GM21423 (cell line): ENCODE results near the gene LGR6.
"Not testable (repeated sequence)": the region's sequence is repeated elsewhere in the genome, so short reads cannot be mapped to it uniquely, and the experiment has no call there.

Experiments
- ATAC-seq: cut with Tn5 transposase; IDR thresholded peaks from one replicate; pipeline ENCODE4 v1.9.1; 2021; ENCODE audit warnings: mild to moderate bottlenecking, moderate library complexity; ENCODE audit not compliant: unreplicated experiment

LGR6 gene

DNA sequence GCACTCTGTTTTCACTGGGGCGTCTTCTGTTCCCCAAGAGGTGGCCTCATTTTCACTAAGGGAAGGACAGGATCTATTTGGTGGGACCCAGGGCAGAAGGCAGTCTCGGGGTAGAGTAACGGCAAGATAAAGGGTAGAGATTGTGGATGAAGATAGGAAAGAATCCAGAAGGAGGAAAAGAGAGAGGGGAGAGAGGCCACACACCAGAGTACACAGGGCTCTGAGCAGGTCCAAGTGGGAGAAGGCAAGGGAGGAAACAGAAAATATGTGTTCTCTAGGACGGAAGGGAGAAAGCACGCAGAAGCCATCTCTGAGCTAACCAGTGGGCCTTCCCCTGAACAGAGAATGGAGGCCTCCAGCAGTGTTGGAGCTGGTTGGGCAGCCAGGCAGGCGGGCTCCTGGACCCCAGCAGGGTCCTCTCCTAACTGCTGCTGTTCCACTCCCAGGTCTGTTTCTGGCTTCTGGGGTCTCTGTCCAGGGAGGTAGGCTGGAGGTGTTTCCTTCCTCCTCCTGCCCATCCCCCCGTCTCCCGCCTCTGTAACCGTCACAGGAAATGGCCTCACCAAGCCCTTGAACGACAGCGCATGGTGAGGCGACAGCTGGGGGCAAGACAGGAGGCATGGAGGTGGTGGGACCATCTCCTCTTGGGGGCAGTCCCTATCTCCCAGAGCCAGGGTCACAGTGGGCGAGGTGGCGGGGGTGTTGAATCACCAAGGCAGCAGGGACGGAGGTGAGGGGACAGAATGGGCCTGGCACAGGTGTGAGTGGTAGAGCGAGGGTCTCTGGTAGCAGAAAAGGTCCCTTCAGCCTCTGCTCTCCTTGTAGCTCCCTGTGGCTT lies 33.8 kb upstream of the LGR6 start:
- no peak for ATAC-seq

DNA sequence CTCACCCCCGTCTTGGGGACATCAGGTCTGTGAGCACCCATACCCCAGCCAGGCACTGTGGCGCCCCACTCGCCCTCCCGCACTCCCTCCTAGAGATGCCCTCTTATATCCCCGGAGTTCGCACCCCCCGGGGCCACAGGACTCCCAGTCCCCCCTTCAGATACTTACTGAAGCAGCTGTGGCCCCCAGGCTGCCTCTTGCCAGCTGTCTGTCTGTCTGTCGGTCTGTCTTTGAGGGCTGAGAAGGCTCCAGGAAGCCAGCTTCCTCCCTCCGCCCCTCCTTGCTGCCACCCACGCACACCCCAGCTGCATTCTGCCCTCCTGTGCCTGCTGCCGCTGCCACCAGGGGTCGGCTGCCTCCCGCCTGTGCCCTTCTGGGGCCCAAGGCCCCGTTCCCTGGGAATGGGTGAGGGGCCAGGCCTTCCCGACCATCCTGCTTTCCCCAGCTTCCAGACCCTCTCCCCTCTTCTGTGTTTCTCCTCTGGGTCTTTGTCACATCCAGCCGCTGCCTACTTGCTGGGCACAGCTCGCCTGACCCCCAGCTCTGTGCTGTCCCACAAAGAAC lies 33.1 kb upstream of the LGR6 start, which contains the start of gene PTPN7:
PTPN7 (minus strand) TSS at position 226 of the 564 bp plus-strand sequence. CDS start 1,200 bp downstream, outside the sequence.
- no peak for ATAC-seq

DNA sequence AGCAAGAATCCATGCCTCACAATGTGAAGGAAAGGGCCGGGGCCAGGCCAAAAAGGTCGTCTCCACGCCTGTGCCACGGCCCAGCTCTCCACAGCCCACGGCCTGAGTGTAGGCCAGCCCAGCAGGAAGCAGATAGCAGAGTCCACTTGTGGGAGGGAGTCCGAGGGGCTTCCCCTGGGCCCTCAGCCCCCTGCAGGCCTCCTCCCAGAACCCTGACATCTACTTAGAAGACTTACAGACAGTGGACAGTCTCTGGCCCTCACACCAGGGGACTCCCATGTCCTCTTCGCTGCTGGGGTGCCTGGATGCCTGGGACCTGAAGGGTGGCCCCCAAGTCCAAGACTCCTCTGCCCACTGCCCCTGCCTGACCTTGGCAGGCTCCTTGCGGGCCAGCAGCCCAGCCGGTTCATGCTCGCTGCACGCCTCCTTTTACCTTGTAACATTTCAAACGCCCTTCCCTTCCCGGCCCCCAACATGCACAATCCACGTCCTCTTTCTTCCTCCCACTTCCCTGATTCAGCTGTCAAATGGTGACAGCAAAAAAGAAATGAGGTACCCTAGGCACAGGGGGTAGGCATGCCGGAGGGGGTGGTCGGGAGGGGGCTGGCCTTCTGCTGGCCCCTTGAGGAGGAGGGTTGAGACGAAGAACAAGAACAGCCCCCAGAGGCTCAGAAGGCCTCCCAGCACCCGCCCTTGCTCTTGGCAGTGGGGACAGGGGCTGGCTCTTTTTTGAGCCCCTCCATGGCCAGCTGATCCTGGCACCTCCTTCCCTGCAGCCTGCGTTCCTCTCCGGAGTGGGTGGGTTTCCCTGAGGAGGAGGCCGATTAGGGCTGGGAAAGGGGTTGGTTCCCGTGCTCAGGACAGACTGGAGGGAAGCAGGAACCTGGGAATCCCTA lies 32.2 kb upstream of the LGR6 start:
- no peak for ATAC-seq

DNA sequence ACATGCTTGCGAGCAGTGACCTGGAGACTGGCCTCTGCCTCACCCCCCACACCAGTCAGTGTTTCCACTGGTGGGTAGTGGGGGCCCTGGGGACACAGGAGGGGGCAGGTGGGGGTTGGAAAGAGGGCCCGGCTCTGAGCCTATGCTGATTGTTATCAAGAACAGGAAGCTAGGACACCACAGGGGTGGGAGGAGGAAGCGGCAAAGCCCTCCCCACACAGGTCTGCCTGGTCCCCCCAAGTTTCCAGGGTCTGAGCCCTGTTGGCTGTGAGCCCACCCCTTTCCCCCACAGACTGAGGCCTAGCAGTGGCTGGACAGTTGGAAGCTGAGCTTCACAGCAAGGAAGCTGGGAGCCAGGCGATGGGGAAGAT lies 31.6 kb upstream of the LGR6 start:
- peak; percentile 27 for ATAC-seq

DNA sequence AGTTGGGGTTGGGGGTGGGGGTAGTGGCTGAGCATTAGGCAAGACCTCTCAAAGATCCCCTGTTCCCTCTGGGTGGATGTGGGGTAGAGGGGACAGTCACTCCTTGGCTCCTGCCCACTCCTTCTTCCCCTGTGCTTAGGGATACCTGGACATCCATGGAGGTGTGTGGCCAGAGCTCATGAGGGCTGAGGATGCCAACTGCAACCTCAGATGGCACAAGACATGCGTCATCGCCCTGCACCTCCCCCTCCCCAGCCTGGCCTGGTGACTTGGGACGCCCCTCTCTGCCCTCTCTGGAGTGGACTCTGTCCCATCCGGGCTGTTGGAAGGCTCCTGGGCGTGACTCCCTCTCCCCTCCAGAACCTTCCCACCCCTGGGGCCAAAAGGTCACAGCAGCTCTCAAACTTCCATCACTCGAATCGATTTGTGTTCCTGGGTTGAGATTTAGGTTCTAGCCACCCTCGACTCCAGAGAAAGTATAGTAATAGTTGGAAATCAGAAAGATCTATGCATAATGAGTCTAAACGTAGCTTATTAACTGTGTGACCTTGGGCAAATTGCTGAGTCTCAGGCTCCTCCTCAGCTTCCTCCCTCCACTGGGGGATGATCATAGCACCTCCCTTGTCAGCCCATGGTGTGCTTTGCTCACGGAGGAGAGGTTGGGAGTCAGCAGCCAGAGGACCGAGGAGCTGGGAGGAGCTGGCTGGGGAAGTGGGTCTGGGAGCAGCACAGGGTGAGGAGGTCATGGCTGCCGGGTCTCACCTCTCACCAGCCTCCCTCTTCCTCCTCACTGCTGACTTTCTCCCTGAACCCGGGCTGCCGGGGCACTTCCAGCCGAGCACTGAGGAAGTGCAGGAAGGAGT lies 30.9 kb upstream of the LGR6 start:
- ATAC-seq, result no peak

DNA sequence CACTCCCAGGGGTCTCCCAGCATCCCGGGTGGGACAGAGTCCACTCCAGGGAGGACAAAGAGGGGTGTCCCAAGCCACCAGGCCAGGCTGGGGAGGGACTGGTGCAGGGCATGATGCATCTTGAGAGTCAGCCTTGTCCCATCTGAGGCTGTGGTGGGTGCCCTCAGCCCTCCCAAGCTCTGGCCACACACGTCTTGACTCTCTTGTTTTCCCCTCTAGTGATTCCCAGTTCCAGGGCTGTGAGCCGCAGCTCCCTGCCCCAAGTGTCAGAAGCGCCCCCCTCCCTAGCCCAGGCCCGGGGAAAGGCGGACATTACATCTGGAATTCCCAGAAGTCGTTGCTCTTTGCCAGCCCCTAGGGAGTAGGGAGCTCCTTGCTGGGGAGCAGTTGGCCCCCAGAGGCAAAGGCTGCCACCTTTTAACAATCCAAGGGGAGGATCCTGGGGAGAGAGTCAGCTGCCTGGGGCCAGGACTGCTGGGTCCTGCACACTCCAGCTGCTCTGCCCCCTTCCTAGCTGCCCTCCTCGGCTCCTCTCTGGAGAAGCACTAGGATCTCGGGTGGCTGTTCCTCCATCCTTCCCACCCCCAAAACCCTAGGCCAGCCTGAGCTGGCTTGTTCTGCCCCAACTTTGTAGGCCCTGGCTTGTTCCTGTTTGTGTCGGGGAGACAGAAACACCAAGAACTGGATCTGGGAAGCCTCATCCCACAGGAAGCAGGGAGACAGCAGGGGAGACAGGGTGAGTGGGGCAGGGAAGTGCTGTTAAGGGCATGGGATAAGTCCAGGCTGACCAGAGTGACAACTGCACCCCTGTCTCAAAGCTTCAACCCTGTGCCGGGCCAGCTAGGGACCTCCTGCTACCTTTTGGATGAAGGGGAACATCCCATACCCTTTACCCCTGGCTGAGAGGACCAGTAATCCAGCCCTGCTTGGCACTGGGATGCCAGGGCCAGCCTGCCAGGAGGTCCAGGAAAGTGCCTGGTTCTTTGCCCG lies 30.0 kb upstream of the LGR6 start:
- no peak for ATAC-seq

DNA sequence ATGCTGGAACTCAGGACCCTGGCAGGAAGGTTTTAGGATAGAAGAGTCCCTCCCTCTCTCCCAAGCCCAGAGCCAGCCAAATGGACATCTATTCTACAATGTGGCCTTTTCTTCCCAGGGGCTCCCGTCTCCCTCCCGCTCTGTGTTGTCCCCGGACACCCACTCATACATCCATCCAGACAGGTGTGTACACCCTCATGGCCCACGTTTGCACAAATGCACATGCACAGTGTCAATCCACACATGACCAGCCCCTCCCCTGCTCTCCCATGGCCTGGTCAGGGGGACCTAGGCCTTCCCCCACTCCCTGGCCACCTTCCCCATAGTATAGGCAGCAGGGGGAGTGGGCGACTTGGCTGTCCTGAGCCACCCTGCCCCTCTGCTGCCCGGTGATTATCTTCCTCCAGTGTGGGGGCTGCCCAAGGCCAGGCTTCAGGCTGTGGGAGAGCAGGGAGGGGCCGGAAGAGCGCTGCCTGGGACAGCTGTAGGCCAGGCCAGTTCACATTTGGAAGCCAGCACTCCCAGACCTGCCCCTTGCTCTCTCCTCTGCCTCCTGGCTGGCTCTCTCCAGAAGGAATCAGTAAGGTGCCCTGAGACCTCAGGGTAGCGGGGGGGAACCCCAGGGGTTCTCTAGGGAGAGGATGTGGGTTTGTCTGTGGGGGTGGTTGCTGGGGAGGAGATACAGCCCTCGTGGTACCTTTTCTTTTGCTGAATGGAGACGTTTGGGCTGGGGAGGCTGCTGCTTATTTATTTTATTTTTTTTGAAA lies 29.1 kb upstream of the LGR6 start:
- peak; percentile 50 for ATAC-seq

DNA sequence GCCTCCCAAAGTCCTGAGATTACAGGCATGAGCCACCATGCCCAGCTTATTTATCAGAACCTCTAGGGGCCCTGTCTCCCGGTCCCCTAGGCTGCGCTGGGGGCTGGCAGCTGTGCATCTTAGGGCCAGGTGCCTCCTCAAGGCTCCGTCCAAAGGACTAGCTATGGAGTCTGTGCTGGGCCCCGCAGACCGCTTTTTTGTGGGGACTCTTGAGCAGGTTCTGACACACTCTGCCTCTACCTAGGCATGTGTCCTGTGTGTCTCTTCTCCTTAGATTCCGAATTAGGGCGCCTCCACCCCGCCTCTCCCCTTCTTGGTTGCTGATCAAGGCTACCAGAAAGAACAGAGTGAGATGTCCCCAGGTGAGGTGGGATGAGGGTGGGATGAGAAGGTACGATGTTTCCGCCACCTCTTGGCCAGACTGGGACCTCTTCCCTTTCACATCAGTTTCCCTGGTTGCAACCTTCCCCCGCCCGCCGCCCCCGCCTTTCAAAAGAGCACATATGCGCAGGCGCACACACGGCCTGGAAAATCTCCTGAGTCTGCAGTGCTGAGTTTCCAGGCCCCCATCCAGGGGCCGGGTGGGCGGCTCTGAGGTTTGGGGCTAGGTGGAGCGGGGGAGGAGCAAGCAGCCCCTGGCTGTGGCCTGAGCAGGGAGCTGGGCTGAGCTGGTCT lies 28.2 kb upstream of the LGR6 start:
- no peak for ATAC-seq

DNA sequence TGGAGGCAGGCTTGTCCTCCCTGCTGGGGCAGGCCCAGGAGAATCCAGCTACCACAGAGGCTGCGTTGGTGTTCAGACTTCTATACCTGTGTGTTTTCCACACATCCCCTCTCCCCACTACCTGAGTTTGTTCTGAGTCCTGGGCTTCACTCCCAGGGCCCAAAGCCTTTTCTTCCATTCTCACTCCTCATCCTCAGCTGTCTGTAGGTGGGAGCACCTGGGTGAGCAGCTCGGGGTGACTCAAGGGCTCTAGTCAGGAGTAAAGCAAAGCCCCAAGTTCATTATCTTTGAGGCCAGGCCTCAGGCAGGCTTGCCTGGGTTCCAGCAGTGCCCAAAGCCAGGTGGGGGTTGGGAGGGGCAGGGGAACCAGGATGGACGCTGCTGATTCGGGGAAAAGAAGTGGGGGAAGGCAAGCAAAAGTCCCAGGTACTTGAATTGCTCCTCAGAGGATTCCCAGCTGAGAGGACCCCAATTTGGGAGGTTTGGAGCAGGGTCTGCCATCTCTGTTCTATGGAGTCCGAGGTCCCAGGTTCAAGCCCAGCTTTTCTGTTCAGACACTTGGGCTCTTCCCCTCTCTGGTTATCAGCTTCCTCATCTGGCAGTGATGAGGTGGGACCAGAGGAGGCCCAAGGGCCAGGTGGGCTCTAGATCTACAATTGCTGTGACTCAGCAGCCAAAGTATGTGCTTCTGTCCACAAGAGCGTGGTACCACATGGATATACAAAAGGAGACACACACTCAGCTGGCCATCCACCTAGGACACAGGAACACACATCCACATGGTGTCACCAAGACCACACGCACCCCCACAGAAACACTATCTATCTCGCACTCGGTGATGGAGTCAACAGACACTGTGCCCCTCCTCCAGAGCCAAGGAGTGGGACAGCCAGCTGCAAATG lies 27.4 kb upstream of the LGR6 start:
- ATAC-seq, result no peak

DNA sequence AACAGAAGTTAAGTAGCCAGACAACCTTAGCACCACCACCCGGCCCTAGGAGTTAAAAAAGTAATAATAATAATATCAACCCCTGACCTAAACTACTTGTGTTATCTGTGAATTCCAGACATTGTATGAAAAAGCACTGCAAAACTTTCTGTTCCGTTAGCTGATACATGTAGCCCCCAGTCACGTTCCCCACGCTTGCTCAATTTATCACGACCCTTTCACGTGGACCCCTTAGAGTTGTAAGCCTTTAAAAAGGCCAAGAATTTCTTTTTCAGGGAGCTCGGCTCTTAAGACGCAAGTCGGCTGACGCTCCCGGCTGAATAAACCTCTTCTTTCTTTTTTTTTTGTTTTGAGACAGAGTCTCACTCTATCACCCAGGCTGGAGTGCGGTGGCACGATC lies 26.5 kb upstream of the LGR6 start:
- ATAC-seq, result not testable (repeated sequence)

DNA sequence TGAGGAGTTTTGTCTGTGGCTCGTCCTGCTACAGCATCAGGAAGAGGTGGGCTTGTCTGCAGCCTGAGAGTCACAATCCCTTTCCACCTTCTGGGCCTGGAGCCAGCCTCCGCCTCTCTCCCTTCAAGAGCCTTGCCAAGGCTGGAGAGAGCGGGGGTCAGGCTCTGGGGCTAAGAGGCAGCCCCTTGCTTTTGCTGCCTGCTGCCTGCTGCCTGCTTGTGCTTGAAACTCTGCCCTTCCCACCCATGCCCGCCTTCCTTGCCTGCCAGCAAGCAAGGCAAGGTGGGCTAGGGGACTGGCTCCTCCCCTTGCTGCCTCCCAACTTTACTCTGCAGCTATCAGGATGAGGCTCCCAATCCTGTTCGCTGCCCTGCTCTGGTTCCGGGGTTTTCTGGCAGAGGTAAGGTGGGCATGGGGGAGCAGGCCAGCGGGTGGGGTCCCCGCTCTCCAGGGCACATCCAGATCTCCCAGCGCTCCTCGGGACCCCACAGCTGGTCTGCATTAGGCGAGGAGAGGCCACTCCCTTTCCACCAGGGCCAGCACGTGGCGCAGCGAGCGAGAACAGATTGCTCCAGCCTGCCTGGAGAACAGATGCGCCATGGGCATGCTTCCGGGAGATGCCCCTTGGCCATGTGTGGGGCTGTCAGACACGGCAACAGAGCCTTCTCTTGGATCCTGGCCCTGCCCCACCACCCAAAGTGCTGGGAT lies 25.7 kb upstream of the LGR6 start:
- no peak for ATAC-seq

DNA sequence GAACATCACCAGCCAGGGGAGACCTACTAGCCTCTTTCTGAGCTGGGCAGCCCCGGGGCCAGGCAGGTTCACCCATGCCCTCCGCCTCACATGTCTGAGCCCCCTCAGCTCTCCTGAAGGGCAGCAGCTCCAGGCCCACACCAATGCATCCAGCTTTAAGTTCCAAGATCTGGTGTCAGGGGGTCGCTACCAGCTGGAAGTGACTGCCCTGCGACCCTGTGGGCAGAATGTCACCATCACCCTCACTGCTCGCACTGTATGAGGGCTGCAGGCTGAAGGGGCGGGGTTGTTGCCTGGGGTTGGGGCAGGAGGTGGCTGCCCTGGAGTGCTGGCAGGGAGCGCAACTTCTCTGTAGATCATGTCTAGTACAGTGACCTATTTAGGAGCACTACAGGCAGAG lies 24.7 kb upstream of the LGR6 start:
- ATAC-seq, result no peak

DNA sequence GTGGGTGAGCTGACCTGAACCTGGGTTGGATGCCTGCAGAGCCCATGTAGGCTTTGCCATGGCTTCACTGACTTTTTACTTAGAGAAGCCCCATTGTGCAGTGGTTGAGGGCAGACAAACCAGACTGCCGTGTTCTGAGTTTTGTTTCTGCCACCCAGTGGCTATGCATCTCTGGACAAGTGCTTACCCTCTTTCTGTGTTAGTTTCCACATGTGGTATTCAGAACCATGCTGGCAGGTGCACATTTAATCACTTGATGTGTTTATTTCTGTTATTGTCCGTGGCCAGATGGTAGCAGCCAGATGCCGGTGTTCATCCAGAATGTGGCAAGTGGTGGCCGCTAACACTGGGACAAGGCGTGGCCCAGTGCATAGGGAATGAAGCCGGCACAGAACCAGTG lies 22.9 kb upstream of the LGR6 start:
- no peak for ATAC-seq

DNA sequence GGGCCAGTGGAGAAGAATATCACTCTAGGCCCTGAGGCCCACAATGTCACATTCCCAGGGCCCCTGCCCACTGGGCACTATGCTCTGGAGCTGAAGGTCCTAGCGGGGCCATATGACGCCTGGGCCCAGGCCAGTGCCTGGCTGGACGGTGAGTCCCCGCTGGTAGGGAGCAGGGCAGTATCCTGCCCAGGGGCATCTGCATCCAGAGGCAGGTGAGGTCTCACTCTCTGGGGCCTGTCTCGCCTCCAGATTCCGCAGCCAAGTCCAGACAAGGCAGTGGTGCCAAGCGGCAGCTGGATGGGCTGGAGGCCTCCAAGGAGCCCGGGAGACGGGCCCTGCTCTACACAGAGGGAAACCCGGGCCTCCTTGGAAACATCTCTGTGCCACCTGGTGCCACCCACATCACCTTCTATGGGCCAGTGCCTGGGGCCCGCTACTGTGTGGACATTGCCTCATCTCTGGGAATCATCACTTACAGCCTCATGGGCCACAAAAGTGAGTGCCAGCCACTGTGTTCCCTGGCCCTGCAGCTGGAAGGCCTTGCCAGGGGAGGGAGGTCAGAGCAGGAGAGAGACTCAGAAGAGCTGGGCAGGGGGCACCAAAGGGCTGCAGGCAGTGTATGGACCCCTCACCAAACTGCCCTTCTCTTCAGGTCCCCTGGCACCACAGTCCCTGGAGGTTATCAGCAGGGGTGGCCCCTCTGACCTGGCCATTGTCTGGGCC lies 22.1 kb upstream of the LGR6 start:
- no peak for ATAC-seq

DNA sequence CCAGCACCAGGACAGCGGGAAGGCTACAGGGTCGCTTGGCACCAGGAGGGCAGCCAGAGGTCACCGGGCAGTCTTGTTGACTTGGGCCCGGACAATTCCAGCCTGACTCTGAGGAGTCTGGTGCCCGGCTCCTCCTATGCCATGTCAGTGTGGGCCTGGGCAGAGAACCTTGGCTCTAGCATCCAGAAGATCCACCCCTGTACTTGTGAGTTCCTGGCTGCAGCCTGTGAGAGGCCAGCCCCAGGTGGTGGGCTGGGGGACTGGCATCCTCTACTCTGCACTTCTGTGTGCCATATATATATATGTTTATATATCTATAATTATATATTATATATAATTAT lies 21.6 kb upstream of the LGR6 start:
- no peak for ATAC-seq

DNA sequence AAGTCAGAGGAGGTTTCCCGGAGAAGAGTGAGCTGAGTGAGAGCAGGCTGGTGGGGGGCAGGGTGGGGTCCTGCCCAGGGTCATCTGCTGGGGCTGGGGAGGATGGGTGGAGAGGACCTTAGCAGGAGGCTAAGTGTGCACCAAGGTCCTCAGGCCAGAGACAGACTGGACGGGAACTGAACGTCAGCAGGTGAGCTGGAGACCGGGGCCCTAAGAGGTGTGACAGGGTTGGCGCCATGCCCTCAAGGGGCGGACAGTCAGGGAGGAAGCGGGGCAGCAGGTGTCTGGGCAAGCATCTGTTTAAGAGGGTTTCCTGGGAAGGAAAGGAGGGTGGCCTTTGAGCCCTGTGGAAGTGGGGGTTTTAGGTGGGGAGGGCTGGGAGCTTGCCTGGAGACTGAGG lies 19.6 kb upstream of the LGR6 start:
- ATAC-seq, result no peak
